ENCODE data around the gene GAS2. TPM values are rescaled to one million over a fixed set of nuclear protein-coding genes. Genes with fewer than 3 reads are reported as not detected.
A peak's percentile ranks its signal among the peaks of the same experiment; 100 is the strongest.

GAS2 gene
- total and polyA plus RNA-seq, 2 donors (not counting 3 experiments of a cell fraction or from before 2014, with no cell fraction given), result 0.54 to 0.88 TPM

- POLR2A ChIA-PET, result no interaction called here
- H3K27me3 ChIP-seq (ENCODE audit: control insufficient read depth in 2 of 2, insufficient read depth in 2 of 2, low read length in 2 of 2), result no peaks in the 10 kb centered on the region
- H4K20me1 ChIP-seq (replicated peaks; ENCODE audit: control insufficient read depth, extremely low read depth, insufficient read depth, low read length), result no peaks in the 10 kb centered on the region
- peak within 1 kb of the TSS; percentile 94 for H3K4me2 ChIP-seq (ENCODE audit: insufficient read depth, low read length)
- H3K4me1 ChIP-seq (ENCODE audit: control insufficient read depth, extremely low read depth, insufficient read depth, low read length), result peaks cover 12% of the 10 kb centered on the region
- peak within 1 kb of the TSS; percentile 75 to 89 (median 80) for H3K4me3 ChIP-seq (replicated peaks in 1 of 3; ENCODE audit: insufficient read depth in 1 of 3, low read depth in 1 of 3, low read length in 3 of 3)
- peak within 1 kb of the TSS; percentile 87 for H3K9ac ChIP-seq (replicated peaks; ENCODE audit: extremely low read depth, insufficient read depth, low read length)
- H3K27ac ChIP-seq (ENCODE audit: insufficient read depth, low read depth, low read length), result peak within 1 kb of the TSS; percentile 59
- CTCF ChIA-PET, result interaction anchor here (0.8 to 1.5 kb wide), 7 partner anchors 9 to 204 kb away, joined by 3 to 7 read pairs (median 3); partner anchors contain the start of gene SVIP
- dilution Hi-C loops (cut with MboI; ENCODE audit: extremely low pct_ligation_motif_present, low sequenced_read_pairs) (no loop called here), intact Hi-C loops (cut with micrococcal nuclease) (loop anchor here (1.0 to 5.0 kb wide), 6 partner anchors 78 to 204 kb away; partner anchors contain the start of gene SVIP)
- peak within 1 kb of the TSS; percentile 84 for H2AFZ ChIP-seq (ENCODE audit: low read depth, low read length)
- H3K79me2 ChIP-seq (ENCODE audit: control insufficient read depth, insufficient read depth, low read length), result peaks cover 6% of the 10 kb centered on the region
- no peaks in the 10 kb centered on the region for H3K36me3 ChIP-seq (ENCODE audit: control insufficient read depth in 2 of 2, extremely low read depth in 1 of 2, insufficient read depth in 2 of 2, low read length in 2 of 2)
- peak; percentile 93 for FAIRE-seq
- peaks cover 2% of the 10 kb centered on the region for H3K9me1 ChIP-seq (replicated peaks; ENCODE audit: control insufficient read depth, extremely low read depth, insufficient read depth, low read length)
- peak; percentile 99 for DNase-seq (ENCODE audit: low read depth, low spot score)
- no peaks in the 10 kb centered on the region for H3K9me3 ChIP-seq (replicated peaks; ENCODE audit: control insufficient read depth, insufficient read depth, low read length)
- TF ChIP-seq MAX (IDR thresholded peaks at IDR 0.05; ENCODE audit: insufficient read depth, insufficient read length) (peak; percentile 56), POLR2AphosphoS5 (IDR thresholded peaks at IDR 0.05; ENCODE audit: insufficient read depth, low read depth, low read length) (peak; percentile 43), FOS (IDR thresholded peaks at IDR 0.05; ENCODE audit: borderline replicate concordance, insufficient read depth, low read length) (no peak), POLR2A (IDR thresholded peaks at IDR 0.05; ENCODE audit: low read depth, low read length) (peak; percentile 41)
- no TSS peak for BruUV-seq (replicated peaks)
Observed at GRCh38 chr11:22625448-22626287, 40.7 kb upstream of the GAS2 start, which contains the start of gene FANCF. FANCF (minus strand) TSS chr11:22625823; CDS start chr11:22625810, 13 bp downstream.

GRCh38 chr11:22626573-22627239, 39.7 kb upstream of the GAS2 start:
- Histone ChIP-seq H3K4me1 (ENCODE audit: control insufficient read depth, extremely low read depth, insufficient read depth, low read length) (peaks cover 12% of the 10 kb centered on the region), H3K36me3 (ENCODE audit: control insufficient read depth in 2 of 2, extremely low read depth in 1 of 2, insufficient read depth in 2 of 2, low read length in 2 of 2) (no peaks in the 10 kb centered on the region), H3K27me3 (ENCODE audit: control insufficient read depth in 2 of 2, insufficient read depth in 2 of 2, low read length in 2 of 2) (no peaks in the 10 kb centered on the region), H3K4me2 (ENCODE audit: insufficient read depth, low read length) (peak overlapping the region; percentile 94), H3K9me1 (replicated peaks; ENCODE audit: control insufficient read depth, extremely low read depth, insufficient read depth, low read length) (peaks cover 2% of the 10 kb centered on the region), H3K9me3 (replicated peaks; ENCODE audit: control insufficient read depth, insufficient read depth, low read length) (no peaks in the 10 kb centered on the region), H2AFZ (ENCODE audit: low read depth, low read length) (peak overlapping the region; percentile 27), H3K27ac (ENCODE audit: insufficient read depth, low read depth, low read length) (no peak overlapping the region), H3K4me3 (replicated peaks in 1 of 3; ENCODE audit: insufficient read depth in 1 of 3, low read depth in 1 of 3, low read length in 3 of 3) (no peak overlapping the region), H3K9ac (replicated peaks; ENCODE audit: extremely low read depth, insufficient read depth, low read length) (no peak overlapping the region), H3K79me2 (ENCODE audit: control insufficient read depth, insufficient read depth, low read length) (peaks cover 6% of the 10 kb centered on the region), H4K20me1 (replicated peaks; ENCODE audit: control insufficient read depth, extremely low read depth, insufficient read depth, low read length) (no peaks in the 10 kb centered on the region)
- dilution Hi-C loops (cut with MboI; ENCODE audit: extremely low pct_ligation_motif_present, low sequenced_read_pairs) (no loop called here), intact Hi-C loops (cut with micrococcal nuclease) (loop anchor here (5.0 kb wide), 1 partner anchor 101 kb away; no protein-coding TSS in a partner anchor)
- FAIRE-seq (no peak), DNase-seq (ENCODE audit: low read depth, low spot score) (no peak)
- ChIA-PET POLR2A (no interaction called here), CTCF (interaction anchor here (1.2 to 1.5 kb wide), 2 partner anchors 8 to 161 kb away, joined by 4 to 7 read pairs; no protein-coding TSS in a partner anchor)
- no TSS peak for BruUV-seq (replicated peaks)
- TF ChIP-seq MYC (IDR thresholded peaks at IDR 0.05; ENCODE audit: low read depth, low read length) (no peak), POLR2AphosphoS5 (IDR thresholded peaks at IDR 0.05; ENCODE audit: insufficient read depth, low read depth, low read length) (no peak), POLR2A (IDR thresholded peaks at IDR 0.05; ENCODE audit: low read depth, low read length) (no peak), EZH2 (IDR thresholded peaks at IDR 0.05; ENCODE audit: borderline replicate concordance, low read depth, low read length, severe bottlenecking) (no peak), GATA2 (IDR thresholded peaks at IDR 0.05; ENCODE audit: insufficient read depth, insufficient read length, low read depth, low read length) (no peak), JUN (IDR thresholded peaks at IDR 0.05; ENCODE audit: borderline replicate concordance, insufficient read depth, insufficient read length, low read depth) (no peak), CTCF (IDR thresholded peaks at IDR 0.05; ENCODE audit: extremely low read depth in 1 of 2, insufficient read depth in 1 of 2, low read depth in 1 of 2, low read length in 2 of 2) (no peak), MAX (IDR thresholded peaks at IDR 0.05; ENCODE audit: insufficient read depth, insufficient read length) (no peak), FOS (IDR thresholded peaks at IDR 0.05; ENCODE audit: borderline replicate concordance, insufficient read depth, low read length) (no peak)
